ENCODE measurements around the gene SFMBT2. TPM values are rescaled to one million over a fixed set of nuclear protein-coding genes. Genes with fewer than 3 reads are reported as not detected.

The SFMBT2 gene
- total RNA-seq, 4 donors from 2014 or later: 7.6 to 15.4 (median 10.8) TPM

DNA sequence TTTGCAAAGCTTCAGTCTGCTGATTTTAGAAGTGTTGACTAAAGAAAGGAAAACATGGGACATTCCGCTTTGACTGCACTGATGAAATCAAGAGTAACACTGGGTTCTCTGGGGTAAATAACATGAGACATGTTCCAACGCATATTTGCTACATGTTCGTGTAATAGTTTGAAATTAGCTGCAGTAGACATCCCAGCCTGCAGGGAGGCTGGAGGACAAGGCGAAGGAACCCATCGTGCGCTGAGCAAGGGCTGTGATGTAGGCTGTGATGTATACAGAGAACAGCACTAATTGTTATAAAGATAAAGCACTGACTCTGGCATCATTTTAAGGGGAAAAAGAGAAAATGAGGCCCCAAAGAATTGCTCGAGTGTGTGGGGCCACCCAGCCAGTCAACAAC is 40.3 kb downstream of the SFMBT2 start:
- H3K4me1 ChIP-seq: no peaks in the 10 kb centered on the region
- H3K4me3 ChIP-seq: no peak overlapping the region
- TF ChIP-seq POLR2AphosphoS5 (IDR thresholded peaks at IDR 0.05) (no peak), EP300 (IDR thresholded peaks at IDR 0.05) (no peak), POLR2A (IDR thresholded peaks at IDR 0.05; ENCODE audit: low read depth) (no peak)
- TF ChIP-seq, protein P1, sequence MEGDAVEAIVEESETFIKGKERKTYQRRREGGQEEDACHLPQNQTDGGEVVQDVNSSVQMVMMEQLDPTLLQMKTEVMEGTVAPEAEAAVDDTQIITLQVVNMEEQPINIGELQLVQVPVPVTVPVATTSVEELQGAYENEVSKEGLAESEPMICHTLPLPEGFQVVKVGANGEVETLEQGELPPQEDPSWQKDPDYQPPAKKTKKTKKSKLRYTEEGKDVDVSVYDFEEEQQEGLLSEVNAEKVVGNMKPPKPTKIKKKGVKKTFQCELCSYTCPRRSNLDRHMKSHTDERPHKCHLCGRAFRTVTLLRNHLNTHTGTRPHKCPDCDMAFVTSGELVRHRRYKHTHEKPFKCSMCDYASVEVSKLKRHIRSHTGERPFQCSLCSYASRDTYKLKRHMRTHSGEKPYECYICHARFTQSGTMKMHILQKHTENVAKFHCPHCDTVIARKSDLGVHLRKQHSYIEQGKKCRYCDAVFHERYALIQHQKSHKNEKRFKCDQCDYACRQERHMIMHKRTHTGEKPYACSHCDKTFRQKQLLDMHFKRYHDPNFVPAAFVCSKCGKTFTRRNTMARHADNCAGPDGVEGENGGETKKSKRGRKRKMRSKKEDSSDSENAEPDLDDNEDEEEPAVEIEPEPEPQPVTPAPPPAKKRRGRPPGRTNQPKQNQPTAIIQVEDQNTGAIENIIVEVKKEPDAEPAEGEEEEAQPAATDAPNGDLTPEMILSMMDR (IDR thresholded peaks at IDR 0.05): no peak
- H3K36me3 ChIP-seq: peaks cover 10 to 70% (median 46%) of the 10 kb centered on the region in 4 donors
- H3K27ac ChIP-seq (replicated peaks in 1 of 4): no peak overlapping the region
- WGBS: 97% methylated on average over 7 of the region's 7 CpGs
- DNase-seq (ENCODE audit: extremely low spot score): no peak
- no peaks in the 10 kb centered on the region for H3K27me3 ChIP-seq
- intact Hi-C loops (cut with DNase I): no loop called here
- peaks cover 0 to 8% (median 0%) of the 10 kb centered on the region in 4 donors for H3K9me3 ChIP-seq

- H3K4me3 ChIP-seq: no peak overlapping the region
- no peaks in the 10 kb centered on the region for H3K4me1 ChIP-seq
- peaks cover 5 to 78% (median 52%) of the 10 kb centered on the region in 4 donors for H3K36me3 ChIP-seq
- TF ChIP-seq, protein P1 (IDR thresholded peaks at IDR 0.05): no peak
- TF ChIP-seq POLR2AphosphoS5 (IDR thresholded peaks at IDR 0.05) (no peak), POLR2A (IDR thresholded peaks at IDR 0.05; ENCODE audit: low read depth) (no peak), EP300 (IDR thresholded peaks at IDR 0.05) (no peak)
- intact Hi-C loops (cut with DNase I): no loop called here
- H3K27me3 ChIP-seq: no peaks in the 10 kb centered on the region
- 91% methylated on average over 11 of the region's 11 CpGs for whole genome bisulfite sequencing
- no peak overlapping the region for H3K27ac ChIP-seq (replicated peaks in 1 of 4)
- DNase-seq (ENCODE audit: extremely low spot score): no peak
- H3K9me3 ChIP-seq: no peaks in the 10 kb centered on the region
These were observed 45.6 kb downstream of the SFMBT2 start for GRCh38 chr10:7365027-7365745.

GRCh38 chr10:7364474-7364873 is 46.4 kb downstream of the SFMBT2 start:
- Histone ChIP-seq H3K36me3 (peaks cover 5 to 71% (median 45%) of the 10 kb centered on the region in 4 donors), H3K9me3 (no peaks in the 10 kb centered on the region), H3K27me3 (no peaks in the 10 kb centered on the region), H3K4me1 (no peaks in the 10 kb centered on the region), H3K27ac (replicated peaks in 1 of 4) (no peak overlapping the region), H3K4me3 (no peak overlapping the region)
- WGBS: 93% methylated on average over 6 of the region's 6 CpGs
- TF ChIP-seq POLR2A (IDR thresholded peaks at IDR 0.05; ENCODE audit: low read depth): no peak
- TF ChIP-seq, protein P1 (IDR thresholded peaks at IDR 0.05): no peak
- no peak for TF ChIP-seq EP300 (IDR thresholded peaks at IDR 0.05)
- no peak for TF ChIP-seq POLR2AphosphoS5 (IDR thresholded peaks at IDR 0.05)
- intact Hi-C loops (cut with DNase I): no loop called here
- no peak for DNase-seq (ENCODE audit: extremely low spot score)

DNA sequence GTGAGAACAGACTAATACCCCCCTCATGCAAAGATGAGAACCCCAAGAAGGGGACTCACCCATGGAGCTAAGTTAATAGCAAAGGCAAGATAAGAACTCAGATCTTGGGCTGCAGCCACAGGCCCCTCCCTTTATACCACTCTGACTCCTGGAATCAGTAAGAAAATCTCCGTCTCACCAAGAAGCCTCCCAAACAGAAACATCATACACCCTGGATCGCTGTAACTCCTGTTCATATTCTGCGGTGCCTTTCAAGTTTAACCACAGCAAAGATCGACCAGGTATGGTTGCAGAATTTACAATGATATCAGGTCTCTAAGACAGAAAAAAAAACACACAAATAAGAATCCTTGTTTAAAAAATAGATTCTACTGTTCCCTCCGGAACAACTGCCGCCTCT is 47.1 kb downstream of the SFMBT2 start:
- Histone ChIP-seq H3K4me3 (no peak overlapping the region), H3K36me3 (peaks cover 5 to 69% (median 41%) of the 10 kb centered on the region in 4 donors), H3K27ac (replicated peaks in 1 of 4) (no peak overlapping the region), H3K4me1 (no peaks in the 10 kb centered on the region), H3K9me3 (no peaks in the 10 kb centered on the region), H3K27me3 (no peaks in the 10 kb centered on the region)
- no peak for DNase-seq (ENCODE audit: extremely low spot score)
- intact Hi-C loops (cut with DNase I): no loop called here
- WGBS: 96% methylated on average over 6 of the region's 6 CpGs
- no peak for TF ChIP-seq POLR2A (IDR thresholded peaks at IDR 0.05; ENCODE audit: low read depth)
- TF ChIP-seq EP300 (IDR thresholded peaks at IDR 0.05): no peak
- no peak for TF ChIP-seq POLR2AphosphoS5 (IDR thresholded peaks at IDR 0.05)
- TF ChIP-seq, protein P1 (IDR thresholded peaks at IDR 0.05): no peak

Data from esophagus muscularis mucosa (tissue), 4 donors.